NCI-H345 treated with DMSO at 0.1 percent for 48 hours (cell line): ENCODE data around the gene IFRD1.

Experiments used
- DNase-seq: peaks from one replicate; lab custom pipeline; 2025; ENCODE audit not compliant: unreplicated experiment; lab: John Stamatoyannopoulos, UW

The IFRD1 gene

GRCh38 chr7:112487457-112488263 is 37.4 kb downstream of the IFRD1 start:
- DNase-seq = no peak

- no peak for DNase-seq
These were observed 37.9 kb downstream of the IFRD1 start for GRCh38 chr7:112488264-112488552.

DNA sequence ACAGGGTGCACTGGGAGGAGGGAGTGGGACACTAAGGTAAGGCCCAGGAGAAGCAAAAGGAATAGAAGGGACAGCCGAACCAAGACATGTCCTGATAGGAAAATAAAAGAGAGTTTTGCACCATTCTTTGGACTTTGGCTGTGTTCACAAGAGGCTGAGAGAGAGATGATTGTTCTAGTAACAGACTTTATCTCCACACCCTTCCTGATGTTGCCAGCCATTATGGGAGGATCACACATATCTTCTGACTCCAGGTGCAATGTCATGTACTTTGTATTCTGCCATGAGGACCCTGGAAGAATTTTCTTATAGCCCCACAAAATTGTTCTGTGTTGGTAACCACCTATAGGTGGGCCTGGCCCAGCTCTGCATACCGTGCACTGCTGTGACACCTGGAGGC is 41.9 kb downstream of the IFRD1 start:
- DNase-seq = no peak

- DNase-seq = no peak
These were observed 44.4 kb downstream of the IFRD1 start for GRCh38 chr7:112494656-112495055.

GRCh38 chr7:112495156-112495788 is 45.0 kb downstream of the IFRD1 start:
- DNase-seq = no peak

DNA sequence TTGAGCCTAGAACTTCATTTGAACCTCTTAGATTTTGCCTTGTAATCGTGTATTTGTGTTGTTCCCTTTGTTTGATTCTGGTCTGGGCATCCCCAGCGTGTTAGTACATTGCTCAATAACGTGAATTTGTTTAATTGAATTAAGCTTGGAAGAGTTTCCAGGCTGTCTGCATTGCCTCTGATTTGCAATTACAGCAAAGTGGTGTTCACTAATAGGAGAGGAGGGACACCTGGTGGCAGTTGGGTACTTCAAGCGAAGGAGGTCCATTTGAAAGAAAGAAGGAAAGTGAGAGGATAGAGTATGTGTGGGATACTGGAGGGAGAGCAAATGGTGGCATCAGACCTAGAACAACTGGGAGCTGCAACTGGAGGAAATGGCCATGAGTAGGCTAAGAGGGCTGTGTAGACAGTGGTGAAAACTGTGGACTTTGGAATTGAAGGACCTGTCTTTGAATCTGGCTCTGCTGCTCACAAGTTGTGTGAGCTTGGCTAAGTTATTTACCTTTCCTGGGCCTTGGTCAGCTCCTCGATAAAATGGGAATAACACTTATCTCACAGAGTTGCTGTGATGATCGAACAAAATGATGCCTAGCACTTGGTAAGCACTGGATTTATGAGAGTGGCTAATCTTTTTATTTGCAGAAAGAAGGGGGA is 45.7 kb downstream of the IFRD1 start:
- DNase-seq = peak; percentile 7

DNA sequence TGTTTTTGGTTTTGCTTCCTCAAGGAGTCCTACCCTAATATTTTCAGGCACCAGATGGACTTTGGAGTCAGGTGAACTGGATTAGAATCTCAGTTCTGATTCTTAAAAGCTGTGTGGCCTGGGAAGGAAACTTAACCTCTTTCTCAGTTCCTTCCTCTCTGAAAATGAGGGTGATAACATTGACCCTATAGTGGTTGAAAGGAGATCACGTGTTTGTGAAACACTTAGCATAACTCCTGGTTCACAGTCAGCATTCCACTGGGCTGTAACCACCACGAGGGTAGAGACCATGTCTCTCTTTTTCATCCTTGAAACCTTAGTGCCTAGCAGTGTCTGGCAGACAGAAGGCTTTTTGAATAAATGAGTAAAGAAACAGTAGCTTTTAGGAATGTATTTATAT is 47.2 kb downstream of the IFRD1 start:
- DNase-seq = no peak

GRCh38 chr7:112500619-112501018 is 50.4 kb downstream of the IFRD1 start:
- DNase-seq = no peak

GRCh38 chr7:112501801-112502503 is 51.7 kb downstream of the IFRD1 start:
- DNase-seq = no peak

GRCh38 chr7:112502700-112503099 is 52.4 kb downstream of the IFRD1 start:
- no peak for DNase-seq

DNA sequence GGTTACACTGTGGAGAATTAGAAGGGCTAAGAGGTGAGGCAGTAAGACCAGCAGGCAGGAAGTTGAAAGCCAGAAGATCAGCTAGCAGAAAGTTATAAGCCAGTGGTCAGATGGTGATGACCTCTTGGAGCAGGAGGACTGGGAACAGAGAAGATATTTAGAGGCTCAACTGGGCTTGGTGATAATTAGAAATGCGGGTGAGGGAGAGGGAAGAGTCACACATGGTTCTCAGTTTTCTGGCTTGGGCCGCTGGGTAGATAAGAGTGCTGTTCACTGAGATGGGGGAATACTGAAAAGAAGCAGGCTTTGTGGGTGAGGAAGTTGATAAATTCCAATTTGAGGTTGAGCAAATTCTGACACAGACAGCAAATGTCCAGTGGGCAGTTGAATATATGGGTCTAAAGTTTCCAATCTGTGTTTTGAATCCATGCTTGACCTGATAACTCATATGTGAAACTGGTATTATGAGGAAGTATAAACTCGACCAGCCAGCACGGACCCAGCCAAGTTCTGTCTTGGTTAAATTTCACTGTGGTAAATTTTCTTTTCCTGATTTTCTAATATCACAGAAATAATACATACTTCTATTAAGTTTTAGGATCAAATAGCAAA is 53.2 kb downstream of the IFRD1 start:
- DNase-seq = no peak

- no peak for DNase-seq
These were observed 53.9 kb downstream of the IFRD1 start for GRCh38 chr7:112504093-112504695.

DNA sequence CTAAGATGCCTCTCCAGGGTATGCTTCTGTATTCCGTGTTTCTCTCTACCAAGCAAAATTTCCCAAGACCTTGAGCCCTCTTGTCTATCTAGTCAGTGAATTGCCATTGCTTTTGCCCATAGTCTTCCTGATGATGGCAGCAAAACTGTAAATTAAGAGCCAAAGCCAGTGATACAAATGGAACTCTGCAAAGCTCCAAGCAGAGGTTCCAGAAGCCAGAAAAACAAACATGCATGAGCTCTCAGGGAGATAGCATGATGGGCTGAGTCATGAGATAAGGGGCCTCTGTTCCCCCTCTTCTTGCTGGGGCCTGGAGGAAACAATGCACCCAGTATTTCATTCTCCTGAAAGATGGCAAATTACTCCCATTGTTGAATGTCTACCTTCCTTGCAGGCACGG is 55.2 kb downstream of the IFRD1 start:
- DNase-seq = no peak

GRCh38 chr7:112508404-112508803 is 58.1 kb downstream of the IFRD1 start:
- DNase-seq = no peak

DNA sequence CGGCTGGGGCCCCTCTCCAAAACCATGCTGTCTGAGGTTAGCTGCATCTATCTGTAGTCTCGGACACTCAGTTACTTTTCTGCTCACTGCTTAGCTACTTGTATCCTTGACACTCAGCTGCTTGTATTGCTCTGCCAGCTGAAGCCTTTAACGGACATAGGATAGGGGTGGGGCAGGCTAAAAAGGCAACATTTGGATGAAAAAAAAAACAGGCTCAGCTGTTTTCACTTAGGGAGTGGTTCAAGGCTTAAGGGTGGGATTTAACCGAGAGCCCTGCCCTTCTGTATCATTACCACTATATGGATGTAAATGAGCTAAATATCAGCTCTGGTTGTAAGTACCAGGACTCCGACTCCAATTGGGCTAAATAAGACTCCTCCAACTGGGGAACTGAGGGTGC is 59.1 kb downstream of the IFRD1 start:
- no peak for DNase-seq

DNA sequence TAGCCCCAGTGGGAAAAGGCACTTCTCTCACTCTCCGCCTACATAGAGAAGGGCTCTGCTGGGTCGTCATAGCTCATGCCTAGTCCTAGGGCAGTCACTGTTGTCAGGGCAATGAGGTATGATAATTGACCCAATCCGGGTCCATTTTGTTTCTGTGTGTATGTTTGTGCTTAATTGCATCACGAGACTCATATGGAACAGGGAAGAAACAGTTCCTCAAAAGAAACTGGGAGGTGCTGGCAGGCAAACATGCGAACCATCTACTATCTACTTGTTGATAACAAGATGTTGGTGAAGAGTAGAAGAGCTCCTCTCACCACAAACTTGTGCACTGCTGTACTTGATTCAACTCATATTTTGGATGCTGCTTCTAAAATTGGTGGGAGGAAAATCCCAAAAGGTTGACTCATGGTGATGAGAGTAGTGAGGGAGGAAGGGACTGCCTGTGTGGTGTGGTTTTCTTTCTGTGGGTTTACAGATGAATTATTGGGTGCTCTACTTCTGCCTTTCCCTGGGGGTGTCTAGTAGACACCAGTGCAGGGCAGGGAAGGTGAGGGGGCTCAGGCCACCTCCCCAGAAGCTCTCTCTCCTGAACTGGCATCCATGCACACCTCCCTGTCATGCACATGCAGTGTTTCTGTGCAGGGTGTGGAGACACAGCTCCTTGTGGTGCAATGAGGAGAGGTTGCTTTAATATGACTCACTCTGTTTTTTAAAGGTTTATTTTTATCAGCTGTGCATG is 59.9 kb downstream of the IFRD1 start:
- no peak for DNase-seq

GRCh38 chr7:112510743-112511110 is 60.5 kb downstream of the IFRD1 start:
- no peak for DNase-seq

- DNase-seq = no peak
These were observed 61.4 kb downstream of the IFRD1 start for GRCh38 chr7:112511451-112512202.

- DNase-seq = no peak
These were observed 62.4 kb downstream of the IFRD1 start for GRCh38 chr7:112512451-112513210.
